ENCODE data around the gene CACHD1. TPM values are rescaled to one million over a fixed set of nuclear protein-coding genes. Genes with fewer than 3 reads are reported as not detected.

Gene CACHD1
- total and polyA plus RNA-seq, 2 of the 8 experiments (the other 6 are each of a cell fraction or from before 2014, with no cell fraction given) = 22.2 to 42.5 TPM

GRCh38 chr1:64539781-64540218 is 69.9 kb downstream of the CACHD1 start (continued):
- TF ChIP-seq TEAD4 (IDR thresholded peaks at IDR 0.05; ENCODE audit: low read depth, low read length) (no peak), GTF2F1 (IDR thresholded peaks at IDR 0.05; ENCODE audit: borderline replicate concordance, low read depth, low read length) (no peak), HDAC2 (IDR thresholded peaks at IDR 0.05; ENCODE audit: borderline replicate concordance in 1 of 2, low read depth in 2 of 2, low read length in 2 of 2) (no peak)

Data from H1 (cell line).